Measurements from ENCODE around the gene NT5M. TPM values are rescaled to one million over a fixed set of nuclear protein-coding genes. Genes with fewer than 3 reads are reported as not detected.

The NT5M gene
- total and polyA plus RNA-seq, 9 of the 15 experiments (the other 6 are each of a cell fraction or from before 2014, with no cell fraction given) = 0.24 to 10.1 (median 3.4) TPM

DNA sequence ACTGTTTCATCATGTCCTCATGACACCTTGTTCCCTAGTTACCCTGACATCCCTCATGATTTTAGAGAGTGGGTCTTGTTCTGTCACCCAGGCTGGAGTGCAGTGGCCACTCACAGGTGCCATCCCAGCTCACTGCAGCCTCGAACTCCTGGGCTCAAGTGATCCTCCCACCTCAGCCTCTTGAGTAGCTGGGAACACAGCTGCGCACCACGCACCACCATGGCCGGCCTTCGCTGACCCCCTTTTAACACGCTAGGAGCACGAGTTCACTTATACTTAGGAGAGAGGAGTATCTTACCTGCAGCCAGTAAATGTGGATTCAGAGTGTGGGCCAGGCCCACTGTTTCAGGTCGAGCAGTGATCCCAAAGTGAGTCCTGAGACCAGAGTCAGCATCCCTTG, 21.4 kb downstream of the NT5M start (continued):
- TF ChIP-seq ZBTB40 (IDR thresholded peaks at IDR 0.05) (no peak), ZBTB40 (CRISPR knock-in tag; IDR thresholded peaks at IDR 0.05) (no peak)

All from K562 (cell line).